ENCODE measurements around the gene GJB6.
A peak's percentile ranks its signal among the peaks of the same experiment; 100 is the strongest.

GJB6 gene

DNA sequence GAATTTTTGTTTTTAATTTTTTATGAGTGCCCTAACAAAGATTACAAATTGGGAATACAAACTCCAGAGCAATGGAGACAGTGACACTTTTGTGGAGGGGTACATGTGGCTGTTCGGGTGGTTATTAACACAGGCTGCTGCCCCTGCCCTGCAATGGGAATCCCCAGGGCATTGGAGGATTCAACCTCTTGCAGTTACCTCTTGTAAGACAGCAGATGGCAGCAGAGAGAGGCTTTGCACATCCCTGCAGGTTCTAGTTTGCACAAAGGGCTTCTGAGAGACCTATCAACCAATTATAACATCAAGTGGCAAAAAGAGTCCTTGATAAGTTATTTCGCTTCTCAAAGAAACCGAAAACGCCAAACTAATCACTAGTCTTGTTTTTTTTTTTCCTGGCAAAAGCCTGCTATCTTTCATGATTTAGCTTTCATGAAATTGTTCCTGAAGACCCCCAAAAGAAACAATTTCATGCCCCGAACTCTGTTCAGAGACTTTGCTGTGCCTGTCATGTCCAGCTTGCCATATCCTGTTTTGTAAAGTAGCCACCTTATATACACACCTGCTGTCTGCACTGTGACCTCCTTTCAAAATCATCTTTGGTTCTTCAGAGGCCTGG lies 49.8 kb downstream of the GJB6 start:
- Histone ChIP-seq H3K4me3 (ENCODE audit: low read depth, low read length) (no peak overlapping the region), H3K9me3 (ENCODE audit: control insufficient read depth, insufficient read depth, low read depth, low read length) (no peaks in the 10 kb centered on the region), H3K27ac (ENCODE audit: extremely low read depth, low read depth, low read length) (no peak overlapping the region), H3K36me3 (ENCODE audit: control insufficient read depth in 2 of 2, insufficient read depth in 1 of 2, low read length in 2 of 2) (no peaks in the 10 kb centered on the region), H3K4me1 (ENCODE audit: control insufficient read depth, insufficient read depth, low read length) (no peaks in the 10 kb centered on the region)
- ChIA-PET CTCF (interaction anchor here (0.6 to 2.6 kb wide), 15 partner anchors 9 to 1666 kb away, joined by 3 to 16 read pairs (median 3); no protein-coding TSS in a partner anchor), POLR2A (interaction anchor here (0.6 kb wide), 1 partner anchor 129 kb away, joined by 3 read pairs; no protein-coding TSS in a partner anchor)
- no peak for TF ChIP-seq ZNF202 (tag by site-specific recombination; IDR thresholded peaks at IDR 0.05; ENCODE audit: borderline replicate concordance)
- TF ChIP-seq ZNF660 (tag by site-specific recombination; IDR thresholded peaks at IDR 0.05), result peak; percentile 45; the same call in 1 of the 2 replicates
- no peak for TF ChIP-seq ZBTB10 (tag by site-specific recombination; IDR thresholded peaks at IDR 0.05)
- peak; percentile 83 for TF ChIP-seq ZNF654 (tag by site-specific recombination; IDR thresholded peaks at IDR 0.05; ENCODE audit: low read depth)
- TF ChIP-seq YY2 (tag by site-specific recombination; IDR thresholded peaks at IDR 0.05), result no peak
- no peak for TF ChIP-seq FEZF1 (tag by site-specific recombination; IDR thresholded peaks at IDR 0.05)
- no peak for TF ChIP-seq ZNF677 (tag by site-specific recombination; IDR thresholded peaks at IDR 0.05)
- peak; percentile 52; the same call in 1 of the 2 replicates for TF ChIP-seq ZXDB (tag by site-specific recombination; IDR thresholded peaks at IDR 0.05)
- TF ChIP-seq ZNF302 (tag by site-specific recombination; IDR thresholded peaks at IDR 0.05; ENCODE audit: low read depth), result no peak
- TF ChIP-seq ZNF501 (tag by site-specific recombination; IDR thresholded peaks at IDR 0.05), result no peak
- no peak for TF ChIP-seq PRDM6 (tag by site-specific recombination; IDR thresholded peaks at IDR 0.05)
- TF ChIP-seq ZNF560 (tag by site-specific recombination; IDR thresholded peaks at IDR 0.05; ENCODE audit: borderline replicate concordance), result no peak
- no peak for TF ChIP-seq ZNF707 (tag by site-specific recombination; IDR thresholded peaks at IDR 0.05)

DNA sequence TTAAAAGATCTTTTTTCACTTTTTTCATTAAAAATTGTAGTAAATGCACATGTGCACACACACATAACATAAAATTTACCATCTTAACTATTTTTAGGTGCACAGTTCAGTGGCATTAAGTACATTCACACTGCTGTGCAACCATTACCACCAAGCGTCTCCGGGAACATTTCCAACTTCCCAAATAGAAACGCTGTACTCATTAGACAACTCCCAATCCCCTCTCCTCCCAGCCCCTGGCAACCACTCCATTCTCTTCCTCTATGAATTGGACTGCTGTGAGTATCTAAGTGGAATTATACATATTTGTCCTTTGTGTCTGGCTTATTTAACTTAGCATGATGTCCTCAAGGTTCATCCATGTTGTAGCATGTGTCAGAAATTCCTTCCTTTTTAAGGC lies 50.9 kb downstream of the GJB6 start:
- CTCF ChIA-PET, result interaction anchor here (0.5 to 2.6 kb wide), 7 partner anchors 9 to 743 kb away, joined by 3 to 16 read pairs (median 5); no protein-coding TSS in a partner anchor
- no peaks in the 10 kb centered on the region for H3K9me3 ChIP-seq (ENCODE audit: control insufficient read depth, insufficient read depth, low read depth, low read length)
- POLR2A ChIA-PET, result no interaction called here
- H3K4me1 ChIP-seq (ENCODE audit: control insufficient read depth, insufficient read depth, low read length), result no peaks in the 10 kb centered on the region
- H3K36me3 ChIP-seq (ENCODE audit: control insufficient read depth in 2 of 2, insufficient read depth in 1 of 2, low read length in 2 of 2), result no peaks in the 10 kb centered on the region
- H3K4me3 ChIP-seq (ENCODE audit: low read depth, low read length), result no peak overlapping the region
- H3K27ac ChIP-seq (ENCODE audit: extremely low read depth, low read depth, low read length), result no peak overlapping the region
- TF ChIP-seq ZBTB11 (tag by site-specific recombination; conservative IDR thresholded peaks at IDR 0.05; ENCODE audit: low read depth) (no peak), EGR2 (tag by site-specific recombination; IDR thresholded peaks at IDR 0.05; ENCODE audit: low read depth) (no peak), ZNF629 (tag by site-specific recombination; IDR thresholded peaks at IDR 0.05) (no peak), AEBP2 (tag by site-specific recombination; IDR thresholded peaks at IDR 0.05; ENCODE audit: borderline replicate concordance) (no peak), MZF1 (tag by site-specific recombination; IDR thresholded peaks at IDR 0.05; ENCODE audit: borderline replicate concordance) (no peak), ZNF677 (tag by site-specific recombination; IDR thresholded peaks at IDR 0.05) (no peak), ZNF404 (tag by site-specific recombination; IDR thresholded peaks at IDR 0.05) (no peak), ZNF544 (tag by site-specific recombination; IDR thresholded peaks at IDR 0.05) (no peak)
- TF ChIP-seq, protein P1, sequence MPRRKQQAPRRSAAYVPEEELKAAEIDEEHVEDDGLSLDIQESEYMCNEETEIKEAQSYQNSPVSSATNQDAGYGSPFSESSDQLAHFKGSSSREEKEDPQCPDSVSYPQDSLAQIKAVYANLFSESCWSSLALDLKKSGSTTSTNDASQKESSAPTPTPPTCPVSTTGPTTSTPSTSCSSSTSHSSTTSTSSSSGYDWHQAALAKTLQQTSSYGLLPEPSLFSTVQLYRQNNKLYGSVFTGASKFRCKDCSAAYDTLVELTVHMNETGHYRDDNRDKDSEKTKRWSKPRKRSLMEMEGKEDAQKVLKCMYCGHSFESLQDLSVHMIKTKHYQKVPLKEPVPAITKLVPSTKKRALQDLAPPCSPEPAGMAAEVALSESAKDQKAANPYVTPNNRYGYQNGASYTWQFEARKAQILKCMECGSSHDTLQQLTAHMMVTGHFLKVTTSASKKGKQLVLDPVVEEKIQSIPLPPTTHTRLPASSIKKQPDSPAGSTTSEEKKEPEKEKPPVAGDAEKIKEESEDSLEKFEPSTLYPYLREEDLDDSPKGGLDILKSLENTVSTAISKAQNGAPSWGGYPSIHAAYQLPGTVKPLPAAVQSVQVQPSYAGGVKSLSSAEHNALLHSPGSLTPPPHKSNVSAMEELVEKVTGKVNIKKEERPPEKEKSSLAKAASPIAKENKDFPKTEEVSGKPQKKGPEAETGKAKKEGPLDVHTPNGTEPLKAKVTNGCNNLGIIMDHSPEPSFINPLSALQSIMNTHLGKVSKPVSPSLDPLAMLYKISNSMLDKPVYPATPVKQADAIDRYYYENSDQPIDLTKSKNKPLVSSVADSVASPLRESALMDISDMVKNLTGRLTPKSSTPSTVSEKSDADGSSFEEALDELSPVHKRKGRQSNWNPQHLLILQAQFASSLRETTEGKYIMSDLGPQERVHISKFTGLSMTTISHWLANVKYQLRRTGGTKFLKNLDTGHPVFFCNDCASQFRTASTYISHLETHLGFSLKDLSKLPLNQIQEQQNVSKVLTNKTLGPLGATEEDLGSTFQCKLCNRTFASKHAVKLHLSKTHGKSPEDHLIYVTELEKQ (tag by site-specific recombination; IDR thresholded peaks at IDR 0.05; ENCODE audit: borderline replicate concordance), result no peak
